ENCODE measurements around the gene ETFB.

The ETFB gene

GRCh38 chr19:51296336-51297093 is 69.7 kb downstream of the ETFB start:
- no peak for DNase-seq

- DNase-seq = no peak
Measured at GRCh38 chr19:51295382-51296126, 70.6 kb downstream of the ETFB start.

Measured in anterior cingulate cortex (tissue), 58 donors.